Stimulated activated CD8-positive, alpha-beta memory T cell treated with anti-CD3 and anti-CD28 coated beads, Interleukin-15, amount 100 ng/mL, for 4 hours (primary cell): Measurements from ENCODE around the gene FABP6.
"Not testable (repeated sequence)": the region's sequence is repeated elsewhere in the genome, so short reads cannot be mapped to it uniquely, and the experiment has no call there.

Experiments used
- DNase-seq, 2 donors: peaks; one replicate each; pipeline ENCODE4 v3.0.0-alpha.2; 2020; ENCODE audit warnings: low read depth in 2 of 2

The FABP6 gene

GRCh38 chr5:160229190-160229742, at the start of gene FABP6:
FABP6 (plus strand) TSS chr5:160229506; CDS start chr5:160229558, 52 bp downstream.
- no peak for DNase-seq

- no peak for DNase-seq
Observed at GRCh38 chr5:160180931-160181330, 48.4 kb upstream of the FABP6 start.

GRCh38 chr5:160181965-160182622, 47.2 kb upstream of the FABP6 start:
- DNase-seq, result no peak

GRCh38 chr5:160183075-160183474, 46.2 kb upstream of the FABP6 start:
- no peak for DNase-seq

GRCh38 chr5:160185626-160186360, 43.5 kb upstream of the FABP6 start:
- no peak for DNase-seq

GRCh38 chr5:160186480-160186879, 42.8 kb upstream of the FABP6 start:
- no peak for DNase-seq

- DNase-seq, result no peak
Observed at GRCh38 chr5:160187091-160187490, 42.2 kb upstream of the FABP6 start.

GRCh38 chr5:160188141-160189015, 40.9 kb upstream of the FABP6 start:
- no peak for DNase-seq

GRCh38 chr5:160192424-160192823, 36.9 kb upstream of the FABP6 start:
- DNase-seq, result no peak

- not testable (repeated sequence) for DNase-seq
Observed at GRCh38 chr5:160193076-160193475, 36.2 kb upstream of the FABP6 start.

- DNase-seq, result not testable (repeated sequence)
Observed at GRCh38 chr5:160193790-160194189, 35.5 kb upstream of the FABP6 start.

- DNase-seq, result no peak
Observed at GRCh38 chr5:160197341-160198144, 31.8 kb upstream of the FABP6 start.

- DNase-seq, result no peak
Observed at GRCh38 chr5:160198146-160198545, 31.2 kb upstream of the FABP6 start.

GRCh38 chr5:160198841-160199409, 30.4 kb upstream of the FABP6 start:
- DNase-seq, result no peak

GRCh38 chr5:160199410-160199911, 29.8 kb upstream of the FABP6 start:
- DNase-seq, result peak; percentile 21 to 29

- DNase-seq, result no peak
Observed at GRCh38 chr5:160207061-160207460, 22.2 kb upstream of the FABP6 start.

GRCh38 chr5:160209917-160210316, 19.4 kb upstream of the FABP6 start:
- DNase-seq, result no peak

GRCh38 chr5:160210606-160211005, 18.7 kb upstream of the FABP6 start:
- no peak for DNase-seq

- no peak for DNase-seq
Observed at GRCh38 chr5:160211352-160211751, 18.0 kb upstream of the FABP6 start.

- DNase-seq, result no peak
Observed at GRCh38 chr5:160213537-160213936, 15.8 kb upstream of the FABP6 start.

GRCh38 chr5:160219356-160219755, 9.9 kb upstream of the FABP6 start:
- no peak for DNase-seq
